Lower leg skin (tissue), 3 donors: ENCODE data around the gene INPP4B.

Experiments
- POLR2A ChIP-seq, 2 donors: fragments of 450-650 bp; IDR thresholded peaks; one replicate each; pipeline ENCODE4 v1.6.1; 2016 to 2017; ENCODE audit warnings: antibody characterized with exemption in 2 of 2, mild to moderate bottlenecking in 1 of 2, moderate library complexity in 1 of 2
- TF ChIP-seq, protein P1 (sequence below), 3 donors: fragments of 450-650 bp; IDR thresholded peaks; one replicate each; pipeline ENCODE4 v1.5.1; 2016; ENCODE audit warnings: antibody characterized with exemption in 3 of 3, mild to moderate bottlenecking in 3 of 3, moderate library complexity in 2 of 3

DNA sequence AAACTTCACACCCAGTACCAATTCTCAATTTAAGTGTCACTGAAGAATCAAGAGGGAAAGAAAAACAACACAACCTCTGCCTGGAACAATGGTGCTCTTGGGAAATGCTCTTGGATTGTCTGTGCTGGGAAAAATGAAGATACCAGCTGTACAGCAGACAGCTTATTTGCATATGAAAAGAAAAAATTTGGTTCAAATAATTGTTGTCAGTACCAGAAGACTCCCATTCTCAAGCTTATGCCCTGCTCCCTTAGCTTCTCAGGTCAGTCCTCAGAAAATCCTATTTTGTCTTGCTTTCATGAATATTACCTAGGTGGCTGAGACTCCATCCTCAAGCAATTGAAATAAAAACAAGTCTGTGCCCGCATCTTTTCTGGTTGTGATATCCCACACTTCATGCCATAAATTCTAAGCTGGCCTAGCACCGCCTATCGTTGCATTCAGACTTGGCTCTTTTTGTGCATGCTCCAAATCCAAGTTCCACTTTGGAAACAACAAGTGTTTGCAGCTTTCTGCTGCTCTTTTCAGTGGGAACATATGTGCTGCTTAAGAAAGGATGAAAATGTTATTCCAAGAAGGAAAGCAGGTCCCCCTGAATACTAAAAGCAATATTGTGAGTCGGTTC lies 431.6 kb downstream of the INPP4B start:
- TF ChIP-seq, protein P1, sequence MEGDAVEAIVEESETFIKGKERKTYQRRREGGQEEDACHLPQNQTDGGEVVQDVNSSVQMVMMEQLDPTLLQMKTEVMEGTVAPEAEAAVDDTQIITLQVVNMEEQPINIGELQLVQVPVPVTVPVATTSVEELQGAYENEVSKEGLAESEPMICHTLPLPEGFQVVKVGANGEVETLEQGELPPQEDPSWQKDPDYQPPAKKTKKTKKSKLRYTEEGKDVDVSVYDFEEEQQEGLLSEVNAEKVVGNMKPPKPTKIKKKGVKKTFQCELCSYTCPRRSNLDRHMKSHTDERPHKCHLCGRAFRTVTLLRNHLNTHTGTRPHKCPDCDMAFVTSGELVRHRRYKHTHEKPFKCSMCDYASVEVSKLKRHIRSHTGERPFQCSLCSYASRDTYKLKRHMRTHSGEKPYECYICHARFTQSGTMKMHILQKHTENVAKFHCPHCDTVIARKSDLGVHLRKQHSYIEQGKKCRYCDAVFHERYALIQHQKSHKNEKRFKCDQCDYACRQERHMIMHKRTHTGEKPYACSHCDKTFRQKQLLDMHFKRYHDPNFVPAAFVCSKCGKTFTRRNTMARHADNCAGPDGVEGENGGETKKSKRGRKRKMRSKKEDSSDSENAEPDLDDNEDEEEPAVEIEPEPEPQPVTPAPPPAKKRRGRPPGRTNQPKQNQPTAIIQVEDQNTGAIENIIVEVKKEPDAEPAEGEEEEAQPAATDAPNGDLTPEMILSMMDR (IDR thresholded peaks at IDR 0.05), result no peak
- TF ChIP-seq POLR2A (IDR thresholded peaks at IDR 0.05), result no peak
